Measurements from ENCODE around the gene KCNH4. TPM values are rescaled to one million over a fixed set of nuclear protein-coding genes. Genes with fewer than 3 reads are reported as not detected.
"Not testable (repeated sequence)": the region's sequence is repeated elsewhere in the genome, so short reads cannot be mapped to it uniquely, and the experiment has no call there.

KCNH4 gene
- polyA plus RNA-seq, 12 donors: 0.05 to 0.07 (median 0.07) TPM; not detected in 9

DNA sequence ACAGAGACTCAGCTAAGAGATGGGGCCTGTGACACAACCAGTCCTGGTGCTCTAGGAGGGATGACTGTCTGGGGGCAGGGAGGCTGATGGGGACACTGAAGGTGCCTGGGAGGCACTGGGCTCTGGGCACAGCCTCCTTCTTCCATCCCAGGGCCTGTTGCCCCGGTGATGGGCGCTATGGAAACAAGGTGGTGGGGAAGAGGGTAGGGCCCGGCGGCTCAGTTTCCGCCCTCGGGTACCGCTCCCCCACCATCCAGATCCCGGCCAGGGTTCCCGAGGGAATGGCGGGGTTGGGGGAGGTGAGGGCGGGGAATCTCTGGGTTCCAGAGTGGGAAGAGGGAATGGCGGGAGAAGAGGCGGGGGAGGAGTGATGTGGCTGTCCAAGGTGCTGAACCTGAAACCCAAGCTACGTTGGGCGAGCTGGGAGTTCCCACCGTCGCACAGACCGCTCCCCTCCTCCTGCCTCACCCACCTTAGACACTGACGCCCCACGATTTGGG, 981 bp downstream of the KCNH4 start:
- DNase-seq: peak; percentile 42

DNA sequence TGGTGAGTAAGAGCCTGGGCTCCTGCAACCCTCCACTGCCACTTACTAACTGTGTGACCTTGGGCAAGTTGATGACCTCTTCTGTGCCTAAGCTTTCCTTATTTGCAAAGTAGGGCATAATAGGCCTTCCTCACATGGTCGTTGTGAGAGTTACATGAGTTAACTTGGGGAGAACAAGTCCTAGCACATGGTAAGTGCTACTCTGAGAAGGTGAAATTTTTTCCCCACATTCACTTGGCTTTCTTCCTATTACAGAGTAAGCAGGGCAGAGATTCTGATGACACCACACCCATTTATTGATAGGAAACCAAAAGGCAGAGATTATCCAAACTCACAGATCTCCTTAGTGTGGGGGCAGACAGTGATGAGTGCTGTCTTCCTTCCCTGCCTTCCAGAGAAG, 1.6 kb downstream of the KCNH4 start:
- no peak for DNase-seq

DNA sequence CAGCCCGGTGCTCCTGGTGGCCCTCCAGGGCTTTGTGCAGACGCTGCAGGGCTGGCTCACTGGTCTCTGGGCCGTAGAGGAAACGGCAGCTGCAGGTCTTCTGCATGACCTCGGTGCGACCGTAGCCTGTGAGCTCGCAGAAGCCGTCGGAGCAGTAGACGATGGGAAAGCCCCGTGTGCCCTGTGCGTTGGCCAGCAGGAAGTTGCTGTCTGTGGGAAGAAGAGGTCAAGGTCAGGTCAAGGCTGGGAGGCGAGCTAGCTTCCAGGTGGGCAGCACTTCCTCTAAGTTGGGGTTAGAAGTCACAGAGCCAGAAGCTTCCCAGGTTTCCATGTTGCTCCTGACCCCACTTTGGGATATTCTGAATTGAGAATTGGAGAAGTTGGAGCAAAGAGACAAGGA, 2.1 kb downstream of the KCNH4 start:
- DNase-seq: no peak

DNA sequence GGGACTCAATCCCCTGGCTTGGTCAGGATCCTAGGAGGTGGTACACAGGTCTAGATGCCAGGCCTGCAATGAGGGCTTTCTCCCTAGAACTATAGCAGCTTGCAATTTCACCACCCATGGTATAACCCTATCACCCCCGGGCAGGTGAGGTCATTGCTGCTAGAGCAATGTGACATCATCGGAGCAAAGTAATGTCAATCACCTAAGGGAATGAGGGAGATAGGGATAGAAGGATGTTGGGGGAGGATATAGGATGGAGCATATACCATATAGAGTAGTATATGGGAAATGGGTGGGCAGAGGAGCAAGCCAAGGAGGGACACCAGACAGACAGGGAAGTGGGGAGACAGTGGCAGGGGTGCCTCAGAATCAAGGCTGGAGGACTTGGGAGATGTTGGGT, 3.3 kb downstream of the KCNH4 start:
- no peak for DNase-seq

DNA sequence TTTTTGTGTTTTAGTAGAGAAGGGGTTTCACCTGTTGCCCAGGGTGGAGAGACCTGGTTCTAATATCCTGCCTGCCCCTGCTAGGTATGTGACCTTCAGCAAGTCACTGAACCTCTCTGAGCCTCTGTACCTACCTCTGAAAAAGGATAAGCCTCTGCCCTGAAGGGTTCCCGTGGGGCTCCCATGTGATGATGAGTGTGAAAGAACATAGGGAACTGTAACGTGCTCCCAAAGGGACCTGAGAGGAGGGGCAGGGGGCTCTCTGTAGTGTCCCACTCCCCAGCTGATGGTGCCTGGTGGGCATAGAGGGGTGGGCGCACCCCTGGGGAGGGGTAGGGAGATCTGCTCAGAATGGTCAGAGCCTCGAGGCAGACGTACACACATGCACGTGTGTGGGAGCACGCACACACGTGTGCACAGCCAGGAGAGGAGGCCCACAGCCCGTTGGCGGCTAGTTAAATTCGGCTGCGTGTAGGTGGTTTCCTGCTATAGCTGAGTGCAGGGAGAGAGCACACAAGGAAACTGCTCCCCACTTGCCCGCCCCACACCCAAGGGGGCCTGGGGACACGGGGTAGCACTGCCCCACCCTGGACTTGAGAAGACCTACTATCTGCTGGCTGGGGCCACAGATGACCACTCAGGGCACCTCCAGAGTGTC, 6.7 kb downstream of the KCNH4 start:
- no peak for DNase-seq

DNA sequence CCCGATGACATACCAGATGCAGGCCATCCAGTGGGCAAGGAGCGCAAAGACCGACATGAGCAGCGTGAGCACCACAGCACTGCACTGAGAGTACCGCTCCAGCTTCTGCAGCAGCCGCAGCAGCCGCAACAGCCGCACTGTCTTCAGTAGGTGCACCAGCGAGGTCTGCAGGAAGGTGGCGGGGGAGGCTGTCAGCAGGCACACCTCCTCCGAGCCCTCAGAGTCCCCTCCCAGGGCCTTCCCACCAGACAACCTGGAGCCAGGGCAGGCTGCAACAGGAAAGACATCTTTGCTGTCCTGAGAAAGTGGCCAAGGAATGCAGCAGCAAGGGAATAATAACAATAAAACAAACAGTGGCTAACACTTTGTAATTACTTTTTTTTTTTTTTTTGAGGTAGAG, 9.1 kb downstream of the KCNH4 start:
- no peak for DNase-seq

DNA sequence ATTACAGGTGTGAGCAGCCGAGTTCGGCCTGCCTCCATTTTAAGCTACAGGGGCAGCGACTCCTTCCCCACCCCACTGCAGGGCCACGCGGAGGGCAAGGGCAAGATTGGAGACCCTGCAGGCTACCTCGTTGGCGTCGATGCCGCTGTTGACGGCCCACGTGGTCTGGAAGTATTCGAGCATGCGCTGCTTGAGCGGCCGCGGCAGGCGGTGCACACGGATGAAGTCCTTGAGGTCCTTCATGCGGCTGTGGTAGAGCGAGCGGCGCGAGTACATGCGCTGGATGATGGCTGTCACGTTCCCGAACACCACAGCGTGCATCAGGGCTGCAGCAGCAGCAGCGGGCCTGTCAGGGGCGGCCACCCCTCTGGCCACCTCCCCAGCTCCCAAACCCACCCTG, 11.6 kb downstream of the KCNH4 start:
- DNase-seq: no peak

DNA sequence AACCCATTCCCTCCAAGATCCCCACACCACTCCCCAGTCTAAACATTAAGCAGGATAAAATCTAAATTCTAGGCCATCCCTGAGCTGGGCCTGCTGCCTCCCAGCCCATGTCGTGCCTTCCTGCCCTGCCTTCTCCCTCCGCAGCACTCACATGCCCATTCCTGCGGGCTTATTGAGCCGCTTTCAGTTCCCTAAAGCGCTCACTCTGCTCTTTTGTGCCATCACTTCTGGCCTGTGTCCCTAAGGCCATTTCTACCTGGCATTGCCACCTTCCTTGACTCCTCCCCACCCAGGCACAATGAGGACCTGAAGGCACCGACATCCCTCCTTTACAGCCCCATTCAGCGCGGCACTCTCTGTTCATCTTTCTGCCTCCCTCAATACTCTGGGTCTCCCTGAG, 13.1 kb downstream of the KCNH4 start:
- DNase-seq: no peak

DNA sequence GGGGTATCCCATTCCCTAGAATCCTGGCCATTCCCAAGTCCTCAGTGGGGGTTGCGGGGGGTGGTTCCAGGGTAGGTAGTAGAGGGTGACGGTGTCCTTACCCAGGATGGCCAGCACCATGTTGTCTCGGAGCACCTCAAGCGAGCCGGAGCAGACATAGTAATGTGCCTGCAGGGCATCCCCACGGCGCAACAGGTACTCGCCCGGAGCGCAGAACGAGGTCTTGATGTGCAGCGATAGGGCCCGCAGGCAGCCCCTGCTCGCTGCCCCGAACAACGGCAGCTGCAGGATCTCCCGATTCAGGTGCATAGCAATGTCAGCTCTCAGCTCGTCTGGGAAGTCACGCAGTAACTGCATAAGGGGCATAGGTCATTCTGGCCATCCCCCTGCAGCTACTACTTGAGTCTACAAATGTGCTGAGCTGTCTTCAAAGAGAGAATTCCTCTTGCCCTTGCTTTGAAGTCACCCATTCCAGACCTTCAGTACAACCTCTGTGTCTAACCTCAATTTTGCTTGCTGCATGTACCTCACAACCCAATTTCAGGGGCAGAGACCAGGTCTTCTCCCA, 14.7 kb downstream of the KCNH4 start:
- no peak for DNase-seq

DNA sequence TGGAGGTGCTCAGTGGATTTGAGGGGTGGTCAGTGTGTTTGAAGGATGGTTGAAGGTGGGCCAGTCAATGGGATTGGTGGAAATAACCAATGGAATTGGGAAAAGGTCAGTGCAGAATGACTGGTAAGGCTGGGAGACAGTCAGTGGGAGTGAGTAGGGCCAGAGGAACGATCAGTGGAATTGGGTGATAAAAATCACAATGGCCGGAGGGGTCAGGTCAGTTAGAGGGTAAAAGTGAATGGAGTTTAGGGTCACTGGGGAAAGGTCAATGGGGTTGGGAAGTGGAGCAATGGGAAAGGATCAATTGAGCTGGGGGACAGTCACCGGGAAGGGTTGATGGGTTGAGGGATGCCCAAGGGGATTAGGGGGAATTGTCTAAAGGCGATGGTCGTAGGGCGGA, 15.2 kb downstream of the KCNH4 start:
- no peak for DNase-seq

DNA sequence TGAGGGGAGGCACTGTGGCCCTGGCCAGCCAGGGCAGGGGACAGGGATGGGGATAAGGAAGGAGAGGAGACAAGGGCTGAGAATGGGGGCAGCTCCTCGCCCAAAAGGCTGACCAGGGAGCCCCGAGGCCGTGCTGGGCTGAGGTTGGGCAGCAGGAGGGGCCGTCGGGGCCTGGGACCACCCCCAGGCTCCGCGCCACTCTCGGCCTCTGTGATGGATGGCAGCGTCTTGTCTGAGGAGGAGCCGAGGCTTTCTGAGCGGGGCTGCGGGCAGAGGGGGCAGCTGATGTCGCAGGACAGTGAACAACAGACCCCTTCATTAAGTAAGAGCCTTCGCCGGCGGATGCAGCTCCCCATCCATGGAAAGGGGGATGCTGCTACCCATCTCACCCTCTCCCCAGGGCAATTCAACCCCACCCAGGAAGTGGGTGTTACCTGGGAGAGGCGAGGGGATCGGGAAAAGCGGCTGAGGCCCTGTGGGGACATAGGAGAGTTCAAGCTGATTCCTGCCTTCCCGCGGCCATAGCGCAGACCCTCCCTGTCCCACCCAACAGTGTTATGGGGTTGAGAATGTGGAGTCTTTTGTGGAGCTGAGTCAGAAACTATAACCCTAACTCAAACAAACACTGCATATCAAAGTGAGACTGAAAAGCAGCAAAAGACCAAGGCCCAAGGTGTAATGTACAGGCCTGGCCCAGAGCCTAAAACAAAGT, 17.1 kb downstream of the KCNH4 start:
- DNase-seq: no peak

DNA sequence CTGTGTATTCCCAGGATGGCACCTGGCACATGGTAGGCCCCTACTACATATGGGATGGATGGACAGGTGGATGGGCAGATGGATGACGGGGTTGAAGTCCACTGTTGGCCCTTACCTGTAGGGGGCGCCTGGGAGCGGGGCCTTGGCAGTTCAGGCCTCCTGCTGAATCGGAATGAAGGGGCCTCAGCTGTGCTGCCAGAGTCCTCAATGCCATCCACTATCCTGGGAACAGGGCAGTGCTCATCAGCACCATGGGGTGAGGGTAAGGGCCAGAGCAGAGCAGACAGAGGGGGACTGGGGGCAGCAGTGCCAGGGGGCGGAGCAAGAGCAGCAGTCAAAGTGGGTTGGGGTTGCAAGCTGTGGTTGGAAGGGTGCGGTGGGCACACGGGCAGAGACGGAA, 17.8 kb downstream of the KCNH4 start:
- DNase-seq: no peak

DNA sequence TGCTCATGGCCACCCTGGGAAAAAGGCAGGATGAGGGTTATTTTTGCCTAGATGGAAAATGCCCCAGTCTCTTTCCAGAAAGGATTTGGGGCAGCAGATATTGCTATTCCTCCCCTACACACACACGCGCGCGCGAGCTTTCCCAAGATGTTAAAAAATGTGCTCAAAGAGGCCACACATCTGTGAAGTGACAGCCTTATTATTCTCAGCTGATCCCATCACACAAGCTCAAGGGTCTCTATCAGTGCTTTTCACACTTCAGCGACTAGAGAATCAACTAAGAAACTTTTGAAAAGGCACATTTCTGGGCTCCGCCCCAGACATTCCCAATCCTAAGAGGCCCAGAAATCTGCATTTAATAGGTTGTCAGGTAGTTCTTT, 20.4 kb downstream of the KCNH4 start:
- DNase-seq: no peak

DNA sequence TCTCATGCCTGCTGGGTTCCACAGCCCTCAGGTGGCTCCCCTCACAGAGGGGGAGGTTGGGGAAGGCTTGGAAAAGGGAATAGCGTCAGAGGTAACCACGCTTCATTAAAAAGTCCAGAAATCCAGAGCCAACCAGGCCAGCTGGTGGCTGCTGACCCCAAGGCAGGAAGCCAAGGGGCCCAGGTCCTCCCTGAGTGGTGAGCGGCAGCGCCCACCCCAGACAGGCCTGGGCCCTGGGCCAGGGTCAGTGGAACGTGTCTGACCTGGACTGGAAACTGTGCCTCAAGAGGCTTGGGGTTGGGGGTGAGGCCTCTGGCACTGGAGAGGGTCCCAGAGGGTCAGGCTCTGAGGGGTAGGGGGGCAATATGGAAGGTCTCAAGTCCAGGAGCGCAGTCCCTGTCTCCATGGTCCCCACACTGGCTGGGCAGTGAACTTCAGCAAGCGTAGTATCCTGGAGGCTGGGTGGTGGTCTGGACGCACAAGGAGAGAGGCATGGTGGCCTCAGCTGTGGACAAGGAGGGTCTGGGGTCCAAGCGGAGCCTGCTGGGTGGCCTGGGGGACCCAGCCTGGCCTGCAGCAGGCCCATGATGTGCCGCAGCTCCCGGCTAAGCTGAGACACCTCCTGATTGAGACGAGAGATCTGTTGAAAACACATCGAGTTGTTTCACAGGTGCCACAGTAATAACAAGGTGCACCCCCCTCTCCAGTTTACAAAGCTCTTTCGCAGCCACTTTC, 21.0 kb downstream of the KCNH4 start:
- no peak for DNase-seq

DNA sequence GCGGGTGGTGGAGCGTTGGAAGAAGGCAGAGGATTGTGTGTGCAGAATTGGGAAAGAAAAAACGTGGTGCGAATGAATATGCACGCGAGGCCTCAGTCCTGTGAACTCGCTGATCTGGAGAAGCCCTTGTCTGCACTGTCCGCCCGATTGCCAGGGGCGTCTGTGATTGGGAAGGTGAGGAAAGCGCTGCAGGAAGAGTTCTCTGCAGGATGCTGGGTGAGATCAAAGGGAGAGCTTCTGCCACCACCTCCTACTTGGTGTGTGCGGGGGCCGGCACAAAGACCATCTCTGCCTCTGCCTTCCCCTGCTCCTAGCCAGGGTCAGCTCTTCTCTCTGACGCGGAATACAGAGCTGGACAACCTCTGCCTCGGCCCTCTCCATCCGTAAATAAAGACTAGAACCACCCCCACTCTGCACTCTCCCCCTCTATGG, 25.3 kb downstream of the KCNH4 start:
- no peak for DNase-seq

DNA sequence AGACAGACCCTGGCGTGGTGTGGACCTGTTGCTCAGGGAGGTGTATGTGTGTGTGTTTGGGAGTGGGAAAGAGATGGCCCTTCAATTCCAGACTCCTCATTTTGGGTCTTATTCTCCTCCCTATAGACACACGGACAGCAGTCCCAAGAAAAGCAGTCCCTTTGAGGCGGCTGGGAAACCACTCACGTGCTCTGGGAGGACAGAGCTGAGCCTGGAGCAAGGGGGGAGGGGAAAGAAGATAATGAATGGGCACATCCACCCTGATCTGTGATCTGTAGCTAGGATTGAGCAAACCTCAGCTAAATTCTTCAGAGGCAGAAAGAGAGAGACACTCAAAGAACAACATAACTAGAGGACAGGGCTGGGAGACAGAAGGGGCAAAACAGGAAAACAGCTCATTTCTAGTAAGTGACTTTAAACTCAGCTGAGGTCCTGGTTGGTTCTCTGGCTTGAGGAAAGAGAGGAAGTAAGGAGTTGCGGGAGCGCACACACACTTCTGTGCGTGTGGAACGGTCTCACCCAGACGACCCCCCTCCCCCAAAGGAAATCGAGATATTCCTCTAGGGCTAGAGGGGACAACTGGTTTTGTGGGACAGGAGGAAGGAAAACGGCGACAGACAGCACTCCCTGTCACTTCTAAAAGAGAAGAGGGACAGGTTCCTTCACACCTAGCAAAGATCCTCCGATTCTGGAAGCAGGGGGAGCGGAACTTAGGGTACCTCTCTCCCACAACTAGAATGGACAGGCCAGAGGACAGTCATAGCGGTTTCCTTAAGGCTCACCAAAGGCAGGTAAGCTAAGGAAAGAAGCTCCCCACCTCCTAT, 26.8 kb downstream of the KCNH4 start:
- DNase-seq: no peak

DNA sequence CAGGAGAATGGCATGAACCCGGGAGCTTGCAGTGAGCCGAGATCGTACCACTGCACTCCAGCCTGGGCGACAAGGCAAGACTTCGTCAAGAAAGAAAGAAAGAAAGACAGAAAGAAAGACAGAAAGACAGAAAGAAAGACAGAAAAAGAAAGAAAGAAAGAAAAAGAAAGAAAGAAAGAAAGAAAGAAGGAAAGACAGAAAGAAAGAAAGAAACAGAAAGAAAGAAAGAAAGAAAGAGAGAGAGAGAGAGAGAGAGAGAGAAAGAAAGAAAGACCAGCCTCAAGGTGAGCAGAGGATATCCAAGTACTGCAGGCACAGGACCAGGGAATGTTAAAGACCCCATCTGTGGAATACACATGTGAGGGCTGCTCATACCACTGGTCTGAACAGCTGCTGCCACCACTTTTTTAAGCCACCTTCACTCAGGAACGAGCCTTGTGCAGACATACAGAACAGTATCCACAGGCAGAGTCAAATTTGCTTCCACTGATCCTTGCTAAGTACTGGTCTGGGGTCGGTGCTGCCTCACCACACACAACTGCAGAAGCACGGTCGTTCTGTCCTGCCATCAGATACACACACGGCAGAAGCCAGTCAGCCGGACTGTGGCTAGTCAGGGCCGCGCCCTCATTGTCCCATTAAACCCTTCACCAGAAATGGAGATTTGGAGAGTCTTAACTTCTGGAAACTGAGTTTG, 33.9 kb downstream of the KCNH4 start:
- no peak for DNase-seq

DNA sequence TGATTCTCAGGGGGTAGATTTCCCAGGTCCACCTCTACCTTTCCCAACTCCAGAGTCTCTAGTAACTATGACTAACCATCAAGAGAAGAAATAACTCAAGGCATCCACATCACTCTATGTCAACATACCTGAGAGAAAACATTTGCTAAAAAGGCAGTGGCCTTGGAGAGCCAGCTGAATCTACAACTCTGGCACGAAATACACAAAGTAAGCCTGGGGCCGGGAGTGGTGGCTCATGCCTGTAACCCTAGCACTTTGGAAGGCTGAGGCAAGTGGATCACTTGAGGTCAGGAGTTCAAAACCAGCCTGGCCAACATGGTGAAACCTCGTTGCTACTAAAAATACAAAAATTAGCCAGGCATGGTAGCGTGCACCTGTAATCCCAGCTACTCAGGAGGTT, 37.8 kb downstream of the KCNH4 start:
- not testable (repeated sequence) for DNase-seq

DNA sequence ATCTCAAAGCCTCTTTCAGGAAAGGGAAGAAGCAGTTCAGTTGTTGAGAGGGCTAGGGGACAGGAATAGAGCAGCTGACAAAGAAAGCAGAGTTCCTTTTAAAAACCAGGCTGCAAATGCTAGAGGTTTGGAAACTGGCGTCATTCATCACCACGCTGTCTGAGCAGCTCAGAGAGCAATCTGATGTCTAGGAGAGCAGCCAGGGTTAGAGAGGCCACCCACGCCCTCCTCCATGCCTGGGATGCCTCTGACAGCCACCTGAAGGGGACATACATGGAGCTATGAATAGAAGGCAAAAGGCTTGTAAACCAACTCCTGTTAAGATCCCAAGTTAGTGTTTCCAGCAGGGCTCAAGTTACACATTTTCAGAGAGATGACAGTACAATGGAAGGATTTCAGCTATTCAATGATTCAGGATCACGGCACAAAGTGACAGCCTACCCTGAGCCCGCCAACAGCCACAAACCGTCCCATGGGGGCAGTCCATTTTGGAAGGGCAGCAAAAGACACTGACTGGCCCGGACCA, 38.5 kb downstream of the KCNH4 start:
- DNase-seq: no peak

DNA sequence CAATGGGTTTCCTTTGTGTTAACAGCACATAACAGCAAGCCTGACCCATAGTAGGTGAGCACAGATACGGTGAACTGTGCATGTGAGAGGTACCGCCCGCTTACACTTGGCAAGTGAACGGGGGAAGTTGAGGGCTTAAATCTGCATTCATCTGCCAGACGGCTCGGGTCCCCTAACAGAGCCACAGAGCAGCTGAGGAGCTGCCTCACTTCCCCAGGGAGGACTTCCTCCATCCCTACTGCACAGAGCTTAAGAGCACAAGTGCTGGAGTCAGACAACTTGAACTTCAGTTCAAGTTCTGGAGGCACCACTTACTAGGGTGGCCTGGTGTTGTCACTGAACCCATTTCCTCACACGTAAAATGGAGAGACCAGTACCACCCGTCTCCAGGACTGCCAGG, 39.6 kb downstream of the KCNH4 start:
- no peak for DNase-seq

DNA sequence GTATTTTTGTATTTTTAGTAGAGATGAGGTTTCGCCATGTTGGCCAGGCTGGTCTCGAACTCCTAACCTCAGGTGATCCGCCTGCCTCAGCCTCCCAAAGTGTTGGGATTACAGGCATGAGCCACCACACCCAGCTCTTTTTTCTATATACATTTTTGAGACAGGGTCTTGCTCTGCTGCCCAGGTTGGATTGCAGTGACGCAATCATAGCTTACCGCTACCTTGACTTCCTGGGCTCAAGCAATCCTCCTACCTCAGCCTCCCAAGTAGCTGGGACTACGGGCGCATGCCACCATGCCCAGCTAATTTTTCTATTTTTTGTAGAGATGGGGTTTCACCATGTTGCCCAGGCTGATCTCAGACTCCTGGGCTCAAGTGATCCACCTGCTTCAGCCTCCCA, 40.3 kb downstream of the KCNH4 start:
- DNase-seq: not testable (repeated sequence)

Data from muscle of arm (tissue), 12 donors.